Lung (tissue), 12 donors: ENCODE results near the gene CCDC136. TPM values are rescaled to one million over a fixed set of nuclear protein-coding genes. Genes with fewer than 3 reads are reported as not detected.

Source experiments
- ATAC-seq: fragments of 200-7000 bp; cut with Tn5 transposase; one replicate; pipeline ENCODE4 v1.9.1; 2020; ENCODE audit warnings: moderate number of reproducible peaks; ENCODE audit not compliant: insufficient read depth, low FRiP score
- DNase-seq, 3 donors: peaks; one replicate each; pipeline ENCODE4 v3.0.0-alpha.2; 2013 to 2017
- H3K27ac ChIP-seq, 2 donors: one replicate each; pipeline ENCODE4 v1.5.1; 2013; ENCODE audit warnings: mild to moderate bottlenecking in 2 of 2, moderate library complexity in 2 of 2, control low read depth in 1 of 2, inconsistent platforms in 1 of 2, low read depth in 1 of 2, low read length in 1 of 2
- H3K27me3 ChIP-seq, 3 donors: one replicate each; pipeline ENCODE4 v1.5.1; 2013; ENCODE audit warnings: low read length in 2 of 3; ENCODE audit not compliant: control insufficient read depth in 3 of 3, insufficient read depth in 3 of 3
- H3K36me3 ChIP-seq, 4 donors: one replicate each; pipeline ENCODE4 v1.5.1; 2013; ENCODE audit warnings: low read length in 4 of 4, mild to moderate bottlenecking in 1 of 4, moderate library complexity in 1 of 4; ENCODE audit not compliant: control insufficient read depth in 4 of 4, insufficient read depth in 4 of 4
- H3K4me1 ChIP-seq, 5 donors: one replicate each; pipeline ENCODE4 v1.5.1; 2013; ENCODE audit warnings: low read length in 5 of 5, mild to moderate bottlenecking in 2 of 5, moderate library complexity in 1 of 5; ENCODE audit not compliant: control insufficient read depth in 5 of 5, insufficient read depth in 5 of 5
- H3K4me3 ChIP-seq: one replicate; pipeline ENCODE4 v1.5.1; 2013; ENCODE audit warnings: mild to moderate bottlenecking, control low read depth, moderate library complexity
- H3K9ac ChIP-seq, 2 donors: one replicate each; pipeline ENCODE4 v1.5.1; 2013; ENCODE audit warnings: low read length in 2 of 2, control low read depth in 1 of 2; ENCODE audit not compliant: insufficient read depth in 1 of 2
- H3K9me3 ChIP-seq, 4 donors: one replicate each; pipeline ENCODE4 v1.5.1; 2013; ENCODE audit warnings: low read length in 3 of 4, mild to moderate bottlenecking in 1 of 4, moderate library complexity in 1 of 4; ENCODE audit not compliant: control insufficient read depth in 4 of 4, insufficient read depth in 3 of 4
- WGBS, 2 donors: extraction: QIAGEN DNeasy Blood & Tissue Kit; methylation state at CpG; one replicate each; pipeline ENCODE4 v1.1.7; 2013; 5-methylcytosine and 5-hydroxymethylcytosine counted together
- polyA plus RNA-seq, 2 donors: library from polyadenylated mRNA; stranded (reverse); fragments of 200-250 nt; gene quantifications; one replicate each; pipeline ENCODE4 v1.2.1, GENCODE V29; 2013
- total RNA-seq, 2 donors: library from RNA; depleted of rRNA in 1 of 2; stranded (reverse); fragments of >200 nt in 1 of 2; gene quantifications; one replicate each; pipeline ENCODE4 v1.2.1, GENCODE V29; 2014 to 2021
- TF ChIP-seq, protein P1 (sequence below): IDR thresholded peaks from 2 replicates; pipeline ENCODE4 v1.5.1; 2012; ENCODE audit warnings: mild to moderate bottlenecking; ENCODE audit errors: control extremely low read depth, extremely low read depth
- donor health status: control.
- donor health status: control.
- donor health status: Bipolar disorder and iron deficiency.
- donor health status: healthy.
- donor health status: DM: yes; HTN: yes; CAD: no.

The CCDC136 gene
- total and polyA plus RNA-seq, 4 donors: 0.70 to 6.4 (median 1.7) TPM

- Histone ChIP-seq H3K4me3 (no peak overlapping the region), H3K4me1 (peaks cover 0 to 26% (median 11%) of the 10 kb centered on the region in 5 donors), H3K9me3 (no peaks in the 10 kb centered on the region), H3K27me3 (no peaks in the 10 kb centered on the region), H3K27ac (peak overlapping the region in 1 of 2 donors; percentile 9), H3K36me3 (peaks cover 7 to 11% (median 9%) of the 10 kb centered on the region in 4 donors), H3K9ac (no peak overlapping the region)
- DNase-seq (no peak), ATAC-seq (no peak)
- TF ChIP-seq, protein P1, sequence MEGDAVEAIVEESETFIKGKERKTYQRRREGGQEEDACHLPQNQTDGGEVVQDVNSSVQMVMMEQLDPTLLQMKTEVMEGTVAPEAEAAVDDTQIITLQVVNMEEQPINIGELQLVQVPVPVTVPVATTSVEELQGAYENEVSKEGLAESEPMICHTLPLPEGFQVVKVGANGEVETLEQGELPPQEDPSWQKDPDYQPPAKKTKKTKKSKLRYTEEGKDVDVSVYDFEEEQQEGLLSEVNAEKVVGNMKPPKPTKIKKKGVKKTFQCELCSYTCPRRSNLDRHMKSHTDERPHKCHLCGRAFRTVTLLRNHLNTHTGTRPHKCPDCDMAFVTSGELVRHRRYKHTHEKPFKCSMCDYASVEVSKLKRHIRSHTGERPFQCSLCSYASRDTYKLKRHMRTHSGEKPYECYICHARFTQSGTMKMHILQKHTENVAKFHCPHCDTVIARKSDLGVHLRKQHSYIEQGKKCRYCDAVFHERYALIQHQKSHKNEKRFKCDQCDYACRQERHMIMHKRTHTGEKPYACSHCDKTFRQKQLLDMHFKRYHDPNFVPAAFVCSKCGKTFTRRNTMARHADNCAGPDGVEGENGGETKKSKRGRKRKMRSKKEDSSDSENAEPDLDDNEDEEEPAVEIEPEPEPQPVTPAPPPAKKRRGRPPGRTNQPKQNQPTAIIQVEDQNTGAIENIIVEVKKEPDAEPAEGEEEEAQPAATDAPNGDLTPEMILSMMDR: no peak
- WGBS, 2 donors: 67 to 82% methylated on average over 2 of the region's 2 CpGs
These were observed 47.3 kb upstream of the CCDC136 start for GRCh38 chr7:128744366-128744905.

DNA sequence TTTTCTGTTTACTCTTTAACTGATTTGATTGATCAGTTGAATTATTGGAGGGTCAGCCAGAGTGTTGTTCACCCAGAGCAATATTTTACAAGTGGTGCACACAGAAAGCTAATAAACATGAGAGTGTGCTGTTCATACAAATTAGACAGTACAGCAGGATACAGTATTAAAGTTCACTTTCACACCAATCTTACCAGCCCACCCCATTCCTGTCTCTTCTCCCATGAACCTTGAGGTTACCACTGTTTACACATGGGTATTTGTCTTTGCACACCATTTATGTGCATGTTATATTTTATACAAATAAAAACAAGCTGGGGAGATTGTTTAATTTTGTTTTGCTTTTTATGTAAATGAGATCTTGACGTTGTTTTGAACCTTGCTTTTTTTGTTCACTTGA is 46.1 kb upstream of the CCDC136 start:
- DNase-seq (no peak), ATAC-seq (no peak)
- Histone ChIP-seq H3K27ac (no peak overlapping the region), H3K27me3 (no peaks in the 10 kb centered on the region), H3K36me3 (peaks cover 7 to 17% (median 14%) of the 10 kb centered on the region in 4 donors), H3K9me3 (no peaks in the 10 kb centered on the region), H3K4me3 (no peak overlapping the region), H3K9ac (no peak overlapping the region), H3K4me1 (peaks cover 0 to 25% (median 8%) of the 10 kb centered on the region in 5 donors)
- TF ChIP-seq, protein P1: no peak
- WGBS, 2 donors: 85 to 89% methylated on average over 1 of the region's 1 CpG

- no peak for ATAC-seq
- Histone ChIP-seq H3K36me3 (peaks cover 7 to 22% (median 16%) of the 10 kb centered on the region in 4 donors), H3K9ac (no peak overlapping the region), H3K4me3 (no peak overlapping the region), H3K27ac (peak overlapping the region in 1 of 2 donors; percentile 56), H3K27me3 (no peaks in the 10 kb centered on the region), H3K9me3 (no peaks in the 10 kb centered on the region), H3K4me1 (peaks cover 0 to 27% (median 0%) of the 10 kb centered on the region in 5 donors)
- DNase-seq: no peak
- TF ChIP-seq, protein P1: no peak
- 83 to 96% methylated on average over 6 of the region's 6 CpGs for WGBS, 2 donors
These were observed 44.3 kb upstream of the CCDC136 start for GRCh38 chr7:128747327-128748079.
